ENCODE measurements around the gene HPCAL1. TPM values are rescaled to one million over a fixed set of nuclear protein-coding genes. Genes with fewer than 3 reads are reported as not detected.

The HPCAL1 gene
- polyA plus RNA-seq (2013, experiment 1 of 2): 9.2 TPM
- 8.8 TPM for polyA plus RNA-seq (2013, experiment 2 of 2)

- no peaks in the 10 kb centered on the region for H3K36me3 ChIP-seq (ENCODE audit: control insufficient read depth, insufficient read depth, low read length)
- peak within 1 kb of the TSS; percentile 45 for H3K4me3 ChIP-seq (ENCODE audit: low read length)
- peaks cover 21% of the 10 kb centered on the region for H3K27me3 ChIP-seq (ENCODE audit: insufficient read depth, low read length, poor library complexity)
- peaks cover 2% of the 10 kb centered on the region for H3K4me1 ChIP-seq (ENCODE audit: control insufficient read depth, low read depth, low read length)
- H2BK15ac ChIP-seq (replicated peaks; ENCODE audit: low read depth): no peak within 1 kb of the TSS
- H3K23ac ChIP-seq (ENCODE audit: low read length): peak within 1 kb of the TSS; percentile 85
- no CpG with 5 or more reads among the region's 87 CpGs for WGBS (ENCODE audit: extremely low coverage, insufficient coverage, low lambda C conversion rate)
- no peak within 1 kb of the TSS for H4K5ac ChIP-seq (ENCODE audit: low read length)
- H3K18ac ChIP-seq (ENCODE audit: low read length): peak within 1 kb of the TSS; percentile 7
- peak within 1 kb of the TSS; percentile 5 for H3K27ac ChIP-seq (ENCODE audit: low read depth, low read length)
- no peak within 1 kb of the TSS for H2BK120ac ChIP-seq (ENCODE audit: low read depth, low read length)
- no peaks in the 10 kb centered on the region for H3K79me1 ChIP-seq (ENCODE audit: low read length)
- H3K4ac ChIP-seq (ENCODE audit: low read depth, low read length): peak within 1 kb of the TSS; percentile 82
- H2BK5ac ChIP-seq (ENCODE audit: low read length): no peak within 1 kb of the TSS
- no peaks in the 10 kb centered on the region for H3K79me2 ChIP-seq (ENCODE audit: control insufficient read depth, insufficient read depth, low read length)
- no peak within 1 kb of the TSS for H4K8ac ChIP-seq (ENCODE audit: low read depth, low read length)
- peak within 1 kb of the TSS; percentile 88 for H3K56ac ChIP-seq (ENCODE audit: low read length)
- H3K9ac ChIP-seq (ENCODE audit: low read length): peak within 1 kb of the TSS; percentile 74
- no peak within 1 kb of the TSS for H2AK5ac ChIP-seq (ENCODE audit: low read length)
- peak within 1 kb of the TSS; percentile 99 for H3K4me2 ChIP-seq (ENCODE audit: low read length)
- peak; percentile 98 for DNase-seq
These were observed at the start of gene HPCAL1 for GRCh38 chr2:10302479-10303180. TSS of gene HPCAL1 (plus strand) at chr2:10302904. CDS start at chr2:10419758, 116,854 bp downstream.

DNA sequence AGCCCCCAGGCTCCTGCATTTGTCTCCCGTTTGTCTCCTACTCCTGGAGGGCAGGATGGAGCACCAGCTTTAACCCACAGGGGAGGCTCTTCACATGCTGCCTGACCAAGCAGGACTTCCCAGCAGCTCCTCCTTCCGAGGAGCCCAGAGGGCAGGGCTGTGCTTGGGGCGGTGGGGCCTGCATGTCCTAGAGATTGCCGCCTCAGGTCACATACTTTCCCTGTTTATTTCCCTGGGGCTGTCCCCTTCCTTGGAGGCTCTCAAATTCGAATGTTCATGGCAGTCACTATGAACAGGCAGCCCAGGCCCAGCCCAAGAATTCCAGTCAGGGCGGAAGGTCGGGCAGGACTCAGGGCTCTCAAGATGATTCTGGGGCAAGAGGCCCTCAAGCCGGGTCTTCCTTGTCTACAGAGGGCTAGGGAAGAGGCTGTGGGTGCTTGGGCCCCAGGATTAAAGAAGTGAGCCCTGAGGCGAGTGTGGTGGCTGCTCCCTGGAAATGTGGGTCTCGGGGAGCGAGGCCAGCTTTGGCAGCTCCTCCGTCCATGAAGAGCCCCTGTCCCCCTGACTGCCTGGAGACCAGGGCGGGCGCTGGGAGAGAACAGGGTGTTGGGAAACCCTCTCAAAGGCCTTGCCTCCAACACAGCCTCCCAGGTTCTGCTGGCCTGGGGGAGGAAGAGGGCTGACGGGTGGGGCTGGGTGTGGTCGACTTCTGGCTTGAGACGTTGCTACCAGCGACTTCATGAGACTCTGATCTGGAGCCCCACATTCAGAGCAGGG lies 48.9 kb upstream of the HPCAL1 start:
- Histone ChIP-seq H3K27me3 (ENCODE audit: insufficient read depth, low read length, poor library complexity) (no peaks in the 10 kb centered on the region), H3K36me3 (ENCODE audit: control insufficient read depth, insufficient read depth, low read length) (no peaks in the 10 kb centered on the region), H3K23ac (ENCODE audit: low read length) (no peak overlapping the region), H3K56ac (ENCODE audit: low read length) (no peak overlapping the region), H2AK5ac (ENCODE audit: low read length) (no peak overlapping the region), H3K4me2 (ENCODE audit: low read length) (no peak overlapping the region), H3K79me2 (ENCODE audit: control insufficient read depth, insufficient read depth, low read length) (no peaks in the 10 kb centered on the region), H3K79me1 (ENCODE audit: low read length) (no peaks in the 10 kb centered on the region), H3K4me3 (ENCODE audit: low read length) (no peak overlapping the region), H2BK15ac (replicated peaks; ENCODE audit: low read depth) (no peak overlapping the region), H3K4me1 (ENCODE audit: control insufficient read depth, low read depth, low read length) (no peaks in the 10 kb centered on the region), H4K8ac (ENCODE audit: low read depth, low read length) (no peak overlapping the region), H3K18ac (ENCODE audit: low read length) (no peak overlapping the region), H3K4ac (ENCODE audit: low read depth, low read length) (no peak overlapping the region), H3K9ac (ENCODE audit: low read length) (no peak overlapping the region), H3K27ac (ENCODE audit: low read depth, low read length) (no peak overlapping the region), H2BK5ac (ENCODE audit: low read length) (no peak overlapping the region), H4K5ac (ENCODE audit: low read length) (no peak overlapping the region), H2BK120ac (ENCODE audit: low read depth, low read length) (no peak overlapping the region)
- DNase-seq: peak; percentile 68
- WGBS (ENCODE audit: extremely low coverage, insufficient coverage, low lambda C conversion rate): no CpG with 5 or more reads among the region's 18 CpGs

DNA sequence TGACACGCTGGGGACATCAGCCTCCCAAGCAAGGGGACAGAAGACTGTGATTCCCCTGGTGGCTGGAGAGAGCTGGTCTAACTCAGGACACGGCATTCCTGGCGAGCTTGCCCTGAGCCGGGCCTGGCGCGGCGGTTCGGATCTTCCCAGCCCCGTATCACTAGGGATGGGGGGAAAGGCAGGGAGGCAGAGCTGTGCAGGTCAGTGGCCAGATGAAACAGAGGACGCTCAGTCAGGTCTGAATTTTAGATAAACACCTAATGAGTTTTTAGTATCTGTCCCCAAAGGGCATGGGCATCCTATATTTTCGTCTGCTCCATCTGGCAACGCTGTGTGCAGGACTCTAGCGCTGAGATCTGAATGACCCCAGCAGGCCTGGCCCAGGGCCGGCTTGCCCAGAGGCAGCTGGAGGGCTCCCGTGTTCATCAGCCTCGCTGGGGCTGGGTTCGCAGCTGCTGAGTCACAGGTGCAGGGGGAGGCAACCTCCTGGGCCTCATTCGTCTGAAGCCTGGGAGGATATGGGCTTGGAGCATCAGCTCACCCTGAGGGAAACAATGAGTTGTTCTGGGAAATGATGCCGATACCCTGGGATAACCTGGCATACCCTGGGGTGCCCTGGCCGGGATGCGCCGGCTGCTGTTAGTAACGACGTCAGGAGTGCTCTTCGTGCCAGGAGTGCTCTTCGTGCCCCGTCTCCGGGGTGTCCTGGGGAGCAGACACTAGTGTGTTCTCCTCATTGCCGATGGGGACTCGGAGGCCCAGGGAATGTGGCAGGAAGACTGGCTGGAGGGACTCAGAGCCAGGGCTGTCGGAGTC lies 48.1 kb upstream of the HPCAL1 start:
- H3K9ac ChIP-seq (ENCODE audit: low read length): no peak overlapping the region
- no peak overlapping the region for H4K5ac ChIP-seq (ENCODE audit: low read length)
- H3K56ac ChIP-seq (ENCODE audit: low read length): no peak overlapping the region
- no peak overlapping the region for H3K23ac ChIP-seq (ENCODE audit: low read length)
- no peaks in the 10 kb centered on the region for H3K36me3 ChIP-seq (ENCODE audit: control insufficient read depth, insufficient read depth, low read length)
- H3K79me1 ChIP-seq (ENCODE audit: low read length): no peaks in the 10 kb centered on the region
- no peak overlapping the region for H2BK5ac ChIP-seq (ENCODE audit: low read length)
- H3K27ac ChIP-seq (ENCODE audit: low read depth, low read length): no peak overlapping the region
- H2BK15ac ChIP-seq (replicated peaks; ENCODE audit: low read depth): no peak overlapping the region
- no CpG with 5 or more reads among the region's 31 CpGs for WGBS (ENCODE audit: extremely low coverage, insufficient coverage, low lambda C conversion rate)
- H4K8ac ChIP-seq (ENCODE audit: low read depth, low read length): no peak overlapping the region
- peak; percentile 57 for DNase-seq
- H3K4ac ChIP-seq (ENCODE audit: low read depth, low read length): no peak overlapping the region
- no peak overlapping the region for H2BK120ac ChIP-seq (ENCODE audit: low read depth, low read length)
- no peaks in the 10 kb centered on the region for H3K4me1 ChIP-seq (ENCODE audit: control insufficient read depth, low read depth, low read length)
- H3K4me2 ChIP-seq (ENCODE audit: low read length): no peak overlapping the region
- H3K79me2 ChIP-seq (ENCODE audit: control insufficient read depth, insufficient read depth, low read length): no peaks in the 10 kb centered on the region
- H3K4me3 ChIP-seq (ENCODE audit: low read length): no peak overlapping the region
- H3K27me3 ChIP-seq (ENCODE audit: insufficient read depth, low read length, poor library complexity): no peaks in the 10 kb centered on the region
- H3K18ac ChIP-seq (ENCODE audit: low read length): no peak overlapping the region
- no peak overlapping the region for H2AK5ac ChIP-seq (ENCODE audit: low read length)

GRCh38 chr2:10255189-10256030 lies 47.3 kb upstream of the HPCAL1 start:
- Histone ChIP-seq H3K56ac (ENCODE audit: low read length) (no peak overlapping the region), H3K18ac (ENCODE audit: low read length) (no peak overlapping the region), H2BK15ac (replicated peaks; ENCODE audit: low read depth) (no peak overlapping the region), H3K4ac (ENCODE audit: low read depth, low read length) (no peak overlapping the region), H3K4me3 (ENCODE audit: low read length) (no peak overlapping the region), H2BK120ac (ENCODE audit: low read depth, low read length) (no peak overlapping the region), H3K36me3 (ENCODE audit: control insufficient read depth, insufficient read depth, low read length) (no peaks in the 10 kb centered on the region), H3K4me1 (ENCODE audit: control insufficient read depth, low read depth, low read length) (no peaks in the 10 kb centered on the region), H3K4me2 (ENCODE audit: low read length) (no peak overlapping the region), H2BK5ac (ENCODE audit: low read length) (no peak overlapping the region), H3K79me2 (ENCODE audit: control insufficient read depth, insufficient read depth, low read length) (no peaks in the 10 kb centered on the region), H3K27ac (ENCODE audit: low read depth, low read length) (no peak overlapping the region), H2AK5ac (ENCODE audit: low read length) (no peak overlapping the region), H4K8ac (ENCODE audit: low read depth, low read length) (no peak overlapping the region), H3K79me1 (ENCODE audit: low read length) (no peaks in the 10 kb centered on the region), H3K9ac (ENCODE audit: low read length) (no peak overlapping the region), H3K27me3 (ENCODE audit: insufficient read depth, low read length, poor library complexity) (no peaks in the 10 kb centered on the region), H4K5ac (ENCODE audit: low read length) (no peak overlapping the region), H3K23ac (ENCODE audit: low read length) (no peak overlapping the region)
- WGBS (ENCODE audit: extremely low coverage, insufficient coverage, low lambda C conversion rate): no CpG with 5 or more reads among the region's 18 CpGs
- no peak for DNase-seq

- H3K56ac ChIP-seq (ENCODE audit: low read length): no peak overlapping the region
- H2AK5ac ChIP-seq (ENCODE audit: low read length): no peak overlapping the region
- no peaks in the 10 kb centered on the region for H3K27me3 ChIP-seq (ENCODE audit: insufficient read depth, low read length, poor library complexity)
- H3K4me2 ChIP-seq (ENCODE audit: low read length): no peak overlapping the region
- H4K5ac ChIP-seq (ENCODE audit: low read length): no peak overlapping the region
- no peak overlapping the region for H2BK5ac ChIP-seq (ENCODE audit: low read length)
- no peaks in the 10 kb centered on the region for H3K36me3 ChIP-seq (ENCODE audit: control insufficient read depth, insufficient read depth, low read length)
- no peak overlapping the region for H3K18ac ChIP-seq (ENCODE audit: low read length)
- no peak overlapping the region for H3K27ac ChIP-seq (ENCODE audit: low read depth, low read length)
- no peaks in the 10 kb centered on the region for H3K4me1 ChIP-seq (ENCODE audit: control insufficient read depth, low read depth, low read length)
- H3K23ac ChIP-seq (ENCODE audit: low read length): no peak overlapping the region
- no peak overlapping the region for H3K9ac ChIP-seq (ENCODE audit: low read length)
- H3K4me3 ChIP-seq (ENCODE audit: low read length): no peak overlapping the region
- H3K79me1 ChIP-seq (ENCODE audit: low read length): no peaks in the 10 kb centered on the region
- H3K79me2 ChIP-seq (ENCODE audit: control insufficient read depth, insufficient read depth, low read length): no peaks in the 10 kb centered on the region
- no peak overlapping the region for H2BK120ac ChIP-seq (ENCODE audit: low read depth, low read length)
- H4K8ac ChIP-seq (ENCODE audit: low read depth, low read length): no peak overlapping the region
- no peak for DNase-seq
- WGBS (ENCODE audit: extremely low coverage, insufficient coverage, low lambda C conversion rate): no CpG with 5 or more reads among the region's 15 CpGs
- H2BK15ac ChIP-seq (replicated peaks; ENCODE audit: low read depth): no peak overlapping the region
- H3K4ac ChIP-seq (ENCODE audit: low read depth, low read length): no peak overlapping the region
These were observed 46.6 kb upstream of the HPCAL1 start for GRCh38 chr2:10256031-10256514.
